K562 (cell line): ENCODE data around the gene CSMD2. TPM values are rescaled to one million over a fixed set of nuclear protein-coding genes. Genes with fewer than 3 reads are reported as not detected.

Experiments used
- ATAC-seq: fragments of 200-7000 bp; cut with Tn5 transposase; 3 replicates; pipeline ENCODE4 v1.9.1; 2020; ENCODE audit warnings: moderate library complexity
- BruUV-seq: library from RNA; stranded (reverse); fragments of 400-500 nt; replicated peaks from 2 replicates; lab custom pipeline; 2021; lab: Mats Ljungman, UMichigan
- CTCF ChIA-PET: fragments of 300-600 bp; formaldehyde crosslinking; extraction: SDS; loops from one replicate; lab custom pipeline; 2021; ENCODE audit warnings: low intra/inter-chr PET ratio; lab: Yijun Ruan, JAX
- POLR2A ChIA-PET: fragments of 300-600, 350-650 bp; sonication (Branson Sonifier 250); formaldehyde crosslinking; extraction: SDS; loops from one replicate; lab custom pipeline; 2021; ENCODE audit warnings: antibody characterized with exemption, inconsistent platforms; lab: Yijun Ruan, JAX
- DNase-seq, 4 experiments: peaks; one replicate each; pipeline versions ENCODE4 v3.0.0 to v3.0.0-alpha.2; 2011 to 2018; ENCODE audit warnings: low spot score in 3 of 4, mixed read lengths in 3 of 4; ENCODE audit errors: extremely low read depth in 1 of 4
- FAIRE-seq: peaks from 2 replicates; lab custom pipeline; 2011; peaks lifted over from hg19 to GRCh38; lab: Jason Lieb, UNC
- H2AFZ ChIP-seq: 2 replicates; pipeline ENCODE4 v1.6.0; 2011; ENCODE audit warnings: low read depth, low read length, control low read depth, inconsistent platforms
- H3K27ac ChIP-seq: fragments of 200-600 bp; 3 replicates; pipeline ENCODE4 v1.8.0; 2011; ENCODE audit warnings: low read depth, mild to moderate bottlenecking, control low read depth, inconsistent platforms, low read length, moderate library complexity, mixed read lengths; ENCODE audit errors: extremely low read depth
- H3K27me3 ChIP-seq, 2 experiments: fragments of 300-600 bp in 1 of 2; 2 replicates in 1 of 2; 3 replicates in 1 of 2; pipeline versions ENCODE4 v1.6.0 to v1.8.0; 2011; ENCODE audit warnings: inconsistent platforms in 2 of 2, low read length in 2 of 2, mild to moderate bottlenecking in 1 of 2, mixed read lengths in 1 of 2, moderate library complexity in 1 of 2; ENCODE audit not compliant: control insufficient read depth in 2 of 2, insufficient read depth in 2 of 2
- H3K36me3 ChIP-seq: fragments of 300-600 bp; 3 replicates; pipeline ENCODE4 v1.8.0; 2011; ENCODE audit warnings: mild to moderate bottlenecking, low read length, inconsistent platforms; ENCODE audit not compliant: control insufficient read depth, insufficient read depth
- H3K4me1 ChIP-seq, 2 experiments: fragments of 200-600 bp in 1 of 2; replicated peaks in 1 of 2; 2 replicates in 1 of 2; 3 replicates in 1 of 2; pipeline versions ENCODE4 v1.5.1 to v1.8.0; 2011; ENCODE audit warnings: inconsistent platforms in 2 of 2, low read length in 2 of 2, mild to moderate bottlenecking in 1 of 2, mixed read lengths in 1 of 2, moderate library complexity in 1 of 2; ENCODE audit not compliant: control insufficient read depth in 2 of 2, insufficient read depth in 2 of 2
- H3K4me2 ChIP-seq: 2 replicates; pipeline ENCODE4 v1.6.1; 2011; ENCODE audit warnings: low read length, control low read depth, inconsistent platforms, mixed read lengths; ENCODE audit not compliant: insufficient read depth
- H3K4me3 ChIP-seq: fragments of 200-600 bp; sonication (generic), shearing (Covaris generic); 2 replicates; pipeline ENCODE4 v1.5.1; 2016; ENCODE audit warnings: control low read depth, inconsistent platforms
- H3K79me2 ChIP-seq: fragments of 200-600 bp; 3 replicates; pipeline ENCODE4 v1.8.0; 2011; ENCODE audit warnings: low read length, inconsistent platforms; ENCODE audit not compliant: control insufficient read depth, insufficient read depth
- H3K9ac ChIP-seq, 2 experiments: 2 replicates each; pipeline versions ENCODE4 v1.6.0 to v1.6.1; 2011; ENCODE audit warnings: low read depth in 2 of 2, low read length in 2 of 2, control low read depth in 1 of 2, inconsistent platforms in 1 of 2, mild to moderate bottlenecking in 1 of 2, mixed read lengths in 1 of 2; ENCODE audit not compliant: insufficient read depth in 1 of 2
- H3K9me1 ChIP-seq: one replicate; pipeline ENCODE4 v1.6.0; 2011; ENCODE audit warnings: inconsistent platforms, mild to moderate bottlenecking, low read length, moderate library complexity; ENCODE audit not compliant: control insufficient read depth, insufficient read depth
- H3K9me3 ChIP-seq: replicated peaks from 2 replicates; pipeline ENCODE4 v1.5.1; 2011; ENCODE audit warnings: low read depth, low read length, inconsistent platforms; ENCODE audit not compliant: control insufficient read depth, insufficient read depth
- H4K20me1 ChIP-seq: replicated peaks from 2 replicates; pipeline ENCODE4 v1.6.1; 2011; ENCODE audit warnings: low read length, inconsistent platforms, mixed read lengths; ENCODE audit not compliant: control insufficient read depth, insufficient read depth
- ADNP ChIP-seq: fragments of 200-800 bp; sonication (Bioruptor generic); IDR thresholded peaks from 2 replicates; pipeline ENCODE4 v1.6.1; 2016; ENCODE audit warnings: missing genetic modification characterization, missing compliant biosample characterization
- EHMT2 ChIP-seq: fragments of 450-650 bp; IDR thresholded peaks from 2 replicates; pipeline ENCODE4 v1.6.1; 2018; ENCODE audit warnings: antibody characterized with exemption
- MAFF ChIP-seq: IDR thresholded peaks from 2 replicates; pipeline ENCODE4 v1.6.1; 2012; ENCODE audit warnings: low read length, improper control_type of control experiment
- MAFG ChIP-seq: fragments of 450-650 bp; conservative IDR thresholded peaks from 2 replicates; pipeline ENCODE4 v1.6.1; 2016; ENCODE audit warnings: missing genetic modification characterization, missing compliant biosample characterization
- MAFK ChIP-seq: IDR thresholded peaks from 2 replicates; pipeline ENCODE4 v1.6.1; 2011; ENCODE audit warnings: low read length, improper control_type of control experiment
- MCM7 ChIP-seq, 2 experiments: fragments of 450-650 bp; IDR thresholded peaks; 2 replicates each; pipeline ENCODE4 v1.6.1; 2016 to 2018
- MECOM ChIP-seq: fragments of 250-450 bp; sonication (Bioruptor Pico); IDR thresholded peaks from 2 replicates; pipeline ENCODE4 v1.8.0; 2022; ENCODE audit warnings: inconsistent platforms
- YY1 ChIP-seq, 3 experiments: IDR thresholded peaks; 2 replicates each; pipeline ENCODE4 v1.6.1; 2011; ENCODE audit warnings: low read length in 2 of 3, mild to moderate bottlenecking in 2 of 3, moderate library complexity in 2 of 3, borderline replicate concordance in 1 of 3, control low read depth in 1 of 3, low read depth in 1 of 3; ENCODE audit not compliant: insufficient read depth in 3 of 3, insufficient replicate concordance in 2 of 3, control insufficient read depth in 1 of 3, insufficient read length in 1 of 3; ENCODE audit errors: extremely low read depth in 1 of 3
- ZNF121 ChIP-seq: sonication (generic); formaldehyde crosslinking; conservative IDR thresholded peaks from 2 replicates; pipeline ENCODE4 v1.8.0; 2022; ENCODE audit warnings: missing genetic modification reagents
- ZNF134 ChIP-seq: fragments of 250-450 bp; sonication (Bioruptor Pico); conservative IDR thresholded peaks from 2 replicates; pipeline ENCODE4 v1.4.0; 2020
- ZNF197 ChIP-seq: fragments of 200-800 bp; sonication (Bioruptor generic); IDR thresholded peaks from 2 replicates; pipeline ENCODE4 v1.6.1; 2016; ENCODE audit warnings: low read depth, missing genetic modification characterization, missing compliant biosample characterization
- ZNF584 ChIP-seq: fragments of 200-800 bp; sonication (Bioruptor generic); IDR thresholded peaks from 2 replicates; pipeline ENCODE4 v1.6.1; 2016; ENCODE audit warnings: low read depth, mild to moderate bottlenecking, missing genetic modification characterization, missing compliant biosample characterization
- WGBS: fragments of 100-300 bp; shearing (Covaris generic); methylation state at CpG from one replicate; pipeline ENCODE4 v1.1.6; 2016; ENCODE audit warnings: low coverage, mixed read lengths; ENCODE audit not compliant: insufficient coverage; ENCODE audit errors: missing lambda C conversion rate; 5-methylcytosine and 5-hydroxymethylcytosine counted together
- in situ Hi-C: fragments of 300-500 bp; cut with MboI; formaldehyde crosslinking; loops from 4 replicates; pipeline ENCODE4 v1.15.0; 2018; ENCODE audit warnings: inconsistent platforms, mixed read lengths
- intact Hi-C: fragments of 100-400 bp; cut with micrococcal nuclease; formaldehyde crosslinking; loops from 2 replicates; pipeline ENCODE4 v1.14.2; 2022
- polyA plus RNA-seq, 8 experiments: library from polyadenylated mRNA; depleted of rRNA in 4 of 8; stranded (reverse) in 5 of 8; unstranded in 3 of 8; fragments of >200 nt; fragmentation: Nextera tagmentation in 2 of 8; fragmentation: Illumina TruSeq in 1 of 8; extraction: Ambion mirVana in 2 of 8; extraction: Trizol in 1 of 8; gene quantifications; 2 replicates each; pipeline versions ENCODE4 v1.2.1 to v1.2.3, GENCODE V29; 2011 to 2014; ENCODE audit warnings: inconsistent platforms in 1 of 8, missing spikeins in 1 of 8
- total RNA-seq, 7 experiments: library from RNA; depleted of rRNA in 6 of 7; stranded (reverse); fragments of >200 nt in 6 of 7; fragmentation: Illumina TruSeq in 2 of 7; extraction: Trizol in 2 of 7; gene quantifications; 2 replicates each; pipeline versions ENCODE4 v1.2.1 to v1.2.3, GENCODE V29; 2011 to 2021; ENCODE audit warnings: low replicate concordance in 1 of 7
- TF ChIP-seq, protein P1 (sequence below): sonication (generic); formaldehyde crosslinking; IDR thresholded peaks from 2 replicates; pipeline ENCODE4 v1.8.0; 2022; ENCODE audit warnings: missing genetic modification reagents, mild to moderate bottlenecking, moderate library complexity, borderline replicate concordance
- TF ChIP-seq, protein P2 (sequence below): fragments of 250-450 bp; sonication (Bioruptor Pico); IDR thresholded peaks from 2 replicates; pipeline ENCODE4 v1.5.0; 2020; ENCODE audit warnings: mild to moderate bottlenecking, borderline replicate concordance

Gene CSMD2
- total and polyA plus RNA-seq, 9 of the 15 experiments (the other 6 are each of a cell fraction or from before 2014, with no cell fraction given) = not detected

GRCh38 chr1:33925586-33925985, 239.4 kb downstream of the CSMD2 start:
- BruUV-seq = no TSS peak
- WGBS = 0% methylated on average over 8 of the region's 8 CpGs
- ChIA-PET POLR2A (interaction anchor here (0.9 kb wide), 1 partner anchor 8 kb away, joined by 4 read pairs; no protein-coding TSS in a partner anchor), CTCF (no interaction called here)
- Histone ChIP-seq H3K9me3 (no peaks in the 10 kb centered on the region), H2AFZ (no peak overlapping the region), H3K9me1 (no peaks in the 10 kb centered on the region), H3K36me3 (no peaks in the 10 kb centered on the region), H3K27ac (no peak overlapping the region), H3K4me1 (no peaks in the 10 kb centered on the region), H3K4me2 (no peak overlapping the region), H3K27me3 (peaks cover 0 to 10% of the 10 kb centered on the region in 2 experiments; a peak in 1 of 5 replicates), H3K9ac (no peak overlapping the region), H3K79me2 (no peaks in the 10 kb centered on the region), H4K20me1 (peaks cover 2% of the 10 kb centered on the region; the same call in 1 of the 2 replicates), H3K4me3 (no peak overlapping the region)
- TF ChIP-seq ZNF121 (CRISPR knock-in tag) (no peak), YY1 (IDR thresholded peaks at IDR 0.05; ENCODE audit: borderline replicate concordance in 1 of 3, control insufficient read depth in 1 of 3, extremely low read depth in 1 of 3, insufficient read depth in 3 of 3, insufficient read length in 1 of 3, insufficient replicate concordance in 2 of 3, low read depth in 1 of 3, low read length in 2 of 3) (no peak), ADNP (tag) (no peak), EHMT2 (no peak), MECOM (CRISPR knock-in tag) (no peak), ZNF134 (CRISPR knock-in tag) (no peak), ZNF584 (CRISPR knock-in tag) (no peak), MAFK (no peak), ZNF197 (CRISPR knock-in tag) (no peak), MCM7 (IDR thresholded peaks at IDR 0.05) (no peak), MAFG (no peak), MAFF (no peak)
- TF ChIP-seq, protein P1, sequence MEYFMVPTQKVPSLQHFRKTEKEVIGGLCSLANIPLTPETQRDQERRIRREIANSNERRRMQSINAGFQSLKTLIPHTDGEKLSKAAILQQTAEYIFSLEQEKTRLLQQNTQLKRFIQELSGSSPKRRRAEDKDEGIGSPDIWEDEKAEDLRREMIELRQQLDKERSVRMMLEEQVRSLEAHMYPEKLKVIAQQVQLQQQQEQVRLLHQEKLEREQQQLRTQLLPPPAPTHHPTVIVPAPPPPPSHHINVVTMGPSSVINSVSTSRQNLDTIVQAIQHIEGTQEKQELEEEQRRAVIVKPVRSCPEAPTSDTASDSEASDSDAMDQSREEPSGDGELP = no peak
- TF ChIP-seq, protein P2, sequence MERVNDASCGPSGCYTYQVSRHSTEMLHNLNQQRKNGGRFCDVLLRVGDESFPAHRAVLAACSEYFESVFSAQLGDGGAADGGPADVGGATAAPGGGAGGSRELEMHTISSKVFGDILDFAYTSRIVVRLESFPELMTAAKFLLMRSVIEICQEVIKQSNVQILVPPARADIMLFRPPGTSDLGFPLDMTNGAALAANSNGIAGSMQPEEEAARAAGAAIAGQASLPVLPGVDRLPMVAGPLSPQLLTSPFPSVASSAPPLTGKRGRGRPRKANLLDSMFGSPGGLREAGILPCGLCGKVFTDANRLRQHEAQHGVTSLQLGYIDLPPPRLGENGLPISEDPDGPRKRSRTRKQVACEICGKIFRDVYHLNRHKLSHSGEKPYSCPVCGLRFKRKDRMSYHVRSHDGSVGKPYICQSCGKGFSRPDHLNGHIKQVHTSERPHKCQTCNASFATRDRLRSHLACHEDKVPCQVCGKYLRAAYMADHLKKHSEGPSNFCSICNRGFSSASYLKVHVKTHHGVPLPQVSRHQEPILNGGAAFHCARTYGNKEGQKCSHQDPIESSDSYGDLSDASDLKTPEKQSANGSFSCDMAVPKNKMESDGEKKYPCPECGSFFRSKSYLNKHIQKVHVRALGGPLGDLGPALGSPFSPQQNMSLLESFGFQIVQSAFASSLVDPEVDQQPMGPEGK (CRISPR knock-in tag) = no peak
- intact Hi-C loops (no loop called here), in situ Hi-C loops (no loop called here)
- ATAC-seq (no peak), FAIRE-seq (no peak), DNase-seq (no peak)
